ENCODE results near the gene NUF2.

- TF ChIP-seq CTCF (IDR thresholded peaks at IDR 0.05; ENCODE audit: insufficient read depth, low read depth, low read length) (no peak), EZH2 (IDR thresholded peaks at IDR 0.05; ENCODE audit: insufficient read depth, low read length) (no peak)
Observed at GRCh38 chr1:163366555-163366954, 44.8 kb downstream of the NUF2 start.
